LoVo (cell line): ENCODE data around the gene TPCN2.

Source experiments
- DNase-seq: peaks from one replicate; pipeline ENCODE4 v3.0.0-alpha.2; 2016; ENCODE audit warnings: low spot score

TPCN2 gene

DNA sequence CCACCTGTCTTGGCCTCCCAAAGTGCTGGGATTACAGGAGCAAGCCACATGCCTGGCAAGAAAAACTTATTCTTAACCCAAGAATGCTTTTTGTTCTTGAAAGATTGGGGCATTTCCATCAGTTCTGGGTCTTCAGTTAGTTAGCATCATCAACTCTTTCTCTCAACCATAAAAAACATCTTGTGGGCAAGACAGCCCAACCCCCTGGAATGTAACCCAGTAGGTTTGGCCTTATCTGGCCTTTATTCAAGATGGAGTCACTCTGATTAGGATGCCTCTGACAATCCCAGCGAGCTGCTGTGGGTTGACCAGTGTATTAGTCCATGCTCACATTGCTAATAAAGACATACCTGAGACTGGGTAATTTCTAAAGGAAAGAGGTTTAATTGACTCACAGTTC, 9.2 kb upstream of the TPCN2 start:
- no peak for DNase-seq

GRCh38 chr11:69040051-69040450, 8.7 kb upstream of the TPCN2 start:
- DNase-seq = no peak

- no peak for DNase-seq
Observed at GRCh38 chr11:69040581-69041260, 8.0 kb upstream of the TPCN2 start.

GRCh38 chr11:69041516-69041915, 7.2 kb upstream of the TPCN2 start:
- no peak for DNase-seq

DNA sequence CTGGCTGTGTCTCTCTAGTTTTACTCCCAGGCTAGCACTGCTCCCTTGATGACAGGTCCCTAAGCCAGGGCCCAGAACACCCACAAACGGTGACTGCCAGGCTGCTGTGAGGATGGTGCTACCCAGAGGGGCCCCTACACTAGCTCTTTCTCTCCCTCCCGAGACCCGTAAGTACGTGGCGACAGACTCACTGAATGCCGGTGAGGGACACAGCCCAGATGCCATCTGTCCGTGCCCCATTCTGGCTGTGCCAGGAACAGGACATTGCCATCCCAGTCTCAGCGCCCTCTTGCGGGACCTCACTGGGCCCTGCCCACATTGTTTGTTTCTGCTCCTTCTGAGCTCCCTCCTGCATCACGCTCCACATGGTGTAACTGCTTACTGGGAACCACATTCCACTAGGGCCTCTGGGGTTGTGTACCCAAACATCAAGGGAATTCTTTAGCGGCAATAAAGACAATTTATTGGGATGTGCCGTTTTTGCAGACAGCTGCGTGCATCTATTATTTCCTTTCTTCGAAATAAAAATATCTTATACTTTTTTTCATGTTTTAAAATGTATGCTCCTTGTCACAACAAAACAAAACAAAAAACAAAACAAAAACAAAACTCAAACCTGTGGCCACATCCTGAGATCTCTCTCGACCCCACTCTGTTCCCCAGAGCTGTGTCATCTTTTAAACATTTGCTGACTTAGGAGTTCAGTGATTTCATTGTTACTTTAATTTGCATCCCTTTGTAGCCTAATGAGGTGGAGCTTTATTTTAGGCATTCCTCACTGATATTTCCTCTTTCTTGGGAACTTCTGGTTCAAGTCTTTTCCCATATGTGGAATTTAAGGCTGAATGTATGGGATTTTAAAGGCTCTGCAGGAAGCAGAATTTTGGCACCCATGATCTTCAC, 4.4 kb upstream of the TPCN2 start:
- DNase-seq = peak; percentile 68

DNA sequence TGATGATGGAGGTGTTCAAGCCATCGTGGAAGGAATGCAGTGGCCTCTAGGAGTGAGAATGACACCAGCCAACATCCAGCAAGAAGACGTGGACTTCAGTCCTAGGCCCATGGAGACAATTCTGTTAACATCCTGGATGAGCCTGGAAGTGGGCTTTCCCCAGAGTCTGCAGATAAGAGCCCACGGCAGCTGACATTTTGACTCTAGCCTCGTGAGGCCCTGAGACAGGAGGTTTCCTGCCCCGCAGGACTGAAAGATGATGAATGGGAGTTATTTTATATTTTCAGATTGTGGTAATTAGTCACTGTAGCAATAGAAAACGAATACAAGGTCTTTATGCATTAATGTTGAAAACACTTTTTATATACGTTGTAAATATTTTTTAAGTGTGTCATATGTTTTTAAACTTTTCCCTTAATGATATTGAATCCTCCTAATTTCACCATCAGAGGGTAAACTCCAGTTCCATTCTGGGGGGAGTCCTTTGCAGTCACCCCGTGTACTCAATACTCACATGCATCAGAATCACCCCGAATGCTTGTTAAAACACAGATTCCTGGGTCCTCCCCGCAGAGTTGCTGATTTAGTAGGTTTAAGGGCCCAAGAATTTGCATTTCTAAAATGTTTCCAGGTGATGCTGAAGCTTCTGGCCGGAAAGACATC, 570 bp upstream of the TPCN2 start:
- no peak for DNase-seq

- DNase-seq = no peak
Observed at GRCh38 chr11:69049490-69049867, 747 bp downstream of the TPCN2 start.

DNA sequence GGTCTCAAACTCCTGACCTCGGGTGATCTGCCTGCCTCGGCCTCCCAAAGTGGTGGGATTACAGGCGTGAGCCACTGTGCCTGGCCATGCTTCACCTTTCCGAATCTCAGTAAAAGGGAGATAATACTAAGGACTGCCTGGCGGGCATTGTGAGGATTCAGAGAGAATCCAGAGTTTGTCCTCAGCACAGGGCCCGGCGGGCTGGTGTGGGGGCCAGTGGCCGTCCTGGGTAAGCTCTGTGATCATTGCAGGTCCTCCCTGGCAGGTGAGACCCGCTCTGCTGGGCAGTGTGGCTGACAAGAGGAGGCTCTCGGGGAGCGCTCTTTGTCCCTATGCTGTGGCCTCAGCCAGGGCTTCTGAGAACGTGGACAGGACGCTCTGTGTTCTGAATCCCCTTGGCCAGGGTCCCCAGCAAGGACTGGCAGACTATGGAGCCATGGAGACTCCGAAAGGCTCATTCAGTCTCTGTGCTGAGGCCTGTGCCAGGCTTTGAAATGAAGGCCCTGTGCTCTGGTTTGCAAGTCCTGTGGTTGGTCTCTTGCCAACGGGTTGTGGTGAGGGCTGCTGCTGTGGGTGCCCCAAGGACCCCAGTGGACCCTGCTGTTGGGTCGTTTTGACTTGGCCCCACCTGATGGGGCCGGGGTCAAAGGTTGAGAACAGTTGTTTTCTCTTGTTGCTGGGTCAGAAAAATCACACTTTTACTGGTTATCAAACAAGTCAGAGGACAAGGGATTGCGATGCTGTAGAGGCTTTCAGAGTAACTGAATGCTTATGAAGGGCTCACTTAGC, 2.1 kb downstream of the TPCN2 start:
- DNase-seq = no peak

GRCh38 chr11:69051381-69052342, 2.9 kb downstream of the TPCN2 start:
- no peak for DNase-seq

DNA sequence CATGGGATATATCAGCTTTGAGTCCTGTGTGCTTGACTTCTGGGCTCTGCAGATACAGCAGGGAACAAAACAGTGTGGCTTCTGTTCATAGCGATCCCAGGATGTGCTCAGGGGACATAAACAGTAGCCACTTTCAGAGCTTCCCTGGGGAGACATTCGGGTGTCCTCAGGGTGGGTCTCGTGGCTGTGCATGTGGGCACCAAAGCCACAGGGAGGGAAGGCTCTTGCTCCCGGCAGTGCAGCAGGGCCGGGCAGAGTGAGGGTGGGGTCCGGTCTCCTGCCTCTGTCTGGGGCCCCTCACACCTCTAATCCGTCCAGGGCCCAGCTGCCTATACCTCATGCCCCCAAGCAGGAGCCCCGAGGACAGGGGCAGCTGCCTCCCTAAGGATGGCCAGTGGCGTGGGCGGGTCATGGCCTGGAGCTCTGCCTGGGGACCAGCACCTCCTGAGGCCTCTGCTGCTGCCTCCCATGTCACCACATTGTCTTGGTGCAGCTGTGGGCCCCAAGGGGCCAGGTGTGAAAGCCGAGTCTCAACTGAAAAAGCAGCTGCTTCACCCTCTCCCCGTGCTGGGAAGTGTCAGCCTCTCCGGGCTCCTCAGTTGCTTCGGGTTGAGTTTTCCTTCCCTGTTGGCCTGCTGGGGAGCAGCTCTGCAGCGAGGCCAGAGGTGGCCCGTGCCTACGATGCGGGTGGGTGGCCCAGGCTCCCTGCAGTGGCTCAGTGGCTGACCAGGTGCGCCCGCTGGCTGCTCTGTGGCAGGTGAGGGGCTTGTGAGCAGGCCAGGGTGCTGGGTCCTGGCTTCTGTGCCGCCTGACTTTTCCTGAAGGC, 3.8 kb downstream of the TPCN2 start:
- no peak for DNase-seq

DNA sequence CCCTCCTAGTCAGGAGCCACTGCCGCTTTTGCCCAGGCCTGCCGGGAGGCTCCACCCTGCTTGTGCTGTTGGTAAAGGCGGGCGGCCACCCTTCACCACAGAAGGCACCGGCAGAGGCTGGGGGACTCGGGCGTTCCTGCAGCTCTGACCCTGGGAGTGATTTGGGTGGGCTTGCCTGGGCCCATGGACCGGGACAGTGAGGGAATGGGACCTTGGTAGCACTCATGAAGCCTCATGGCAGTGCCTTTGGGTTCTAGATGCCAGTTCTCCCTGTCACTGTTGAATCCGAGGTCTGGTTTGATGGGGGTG, 4.4 kb downstream of the TPCN2 start:
- no peak for DNase-seq

DNA sequence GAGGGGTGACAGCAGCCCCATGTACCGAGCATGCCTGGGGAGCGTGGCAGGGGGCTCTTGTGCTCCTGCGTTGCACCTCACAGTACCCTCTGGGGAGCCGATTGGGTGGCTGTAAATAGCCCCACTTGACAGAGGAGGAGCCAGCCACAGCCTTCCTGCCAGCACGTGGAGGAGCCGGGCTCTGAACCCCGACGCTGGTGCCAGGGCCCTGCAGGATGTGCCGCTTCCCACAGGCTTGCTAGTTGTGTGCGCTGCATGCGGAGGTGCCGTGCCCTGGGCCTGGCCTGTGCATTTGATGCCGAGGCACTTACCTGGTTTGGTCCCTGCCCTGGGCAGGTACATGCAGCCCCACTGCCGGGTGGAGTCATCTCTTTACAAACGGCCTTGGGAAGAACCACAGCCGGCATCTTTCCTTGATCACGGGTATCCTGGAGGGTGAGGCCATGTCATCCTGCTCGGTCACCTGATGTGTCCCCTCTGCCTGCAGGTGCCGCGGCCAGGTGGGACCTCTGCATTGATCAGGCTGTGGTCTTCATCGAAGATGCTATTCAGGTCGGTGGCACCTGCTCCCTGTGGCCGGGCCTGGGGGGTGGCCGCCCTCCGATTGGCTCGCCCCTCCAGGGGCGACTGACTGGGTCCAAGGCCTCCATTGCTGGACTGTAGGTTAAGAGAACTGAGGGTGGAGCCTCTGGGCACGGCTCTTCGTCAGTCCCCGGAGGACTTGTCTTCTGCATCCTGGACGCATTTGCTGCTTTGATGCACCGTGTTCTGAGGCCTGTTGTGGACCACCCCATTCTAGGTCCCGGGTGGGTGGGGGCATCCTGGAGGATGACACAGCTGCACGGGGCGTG, 5.0 kb downstream of the TPCN2 start:
- no peak for DNase-seq

DNA sequence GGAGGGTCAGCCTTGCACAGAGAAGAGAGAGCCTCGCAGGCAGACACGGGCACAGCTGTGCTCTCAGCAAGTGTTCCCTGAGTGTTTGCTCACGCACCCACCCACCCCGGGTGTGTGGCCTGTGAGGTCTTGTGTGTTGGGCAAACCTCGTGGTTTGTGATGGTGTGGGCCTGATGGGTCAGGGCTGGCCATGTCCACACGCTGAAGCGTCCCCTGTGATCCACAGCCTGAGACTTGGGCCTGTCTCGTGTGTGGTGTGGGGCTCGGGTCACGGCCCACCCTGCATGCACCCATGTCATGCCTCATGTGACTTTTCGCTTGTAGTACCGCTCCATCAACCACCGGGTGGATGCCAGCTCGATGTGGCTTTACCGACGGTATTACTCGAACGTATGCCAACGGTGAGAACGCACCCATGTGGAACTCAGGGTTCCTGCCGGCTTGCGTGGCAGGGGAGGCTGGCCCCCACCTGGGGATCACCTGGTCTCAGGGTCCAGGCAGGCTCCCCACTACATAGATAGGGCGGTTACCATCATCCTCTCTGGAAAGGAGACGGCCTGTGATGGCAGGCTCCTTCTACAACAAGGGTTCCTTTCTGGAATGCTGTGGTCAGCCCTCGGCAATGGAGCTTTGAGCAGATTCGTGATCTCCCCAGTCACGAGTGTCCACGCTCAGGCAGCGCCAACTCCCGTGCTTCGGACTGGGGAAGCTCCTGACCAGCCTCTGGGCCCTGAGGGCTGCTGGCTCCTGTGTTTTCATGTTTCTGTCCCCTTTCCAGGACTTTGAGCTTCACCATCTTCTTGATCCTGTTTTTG, 5.9 kb downstream of the TPCN2 start:
- DNase-seq = no peak

DNA sequence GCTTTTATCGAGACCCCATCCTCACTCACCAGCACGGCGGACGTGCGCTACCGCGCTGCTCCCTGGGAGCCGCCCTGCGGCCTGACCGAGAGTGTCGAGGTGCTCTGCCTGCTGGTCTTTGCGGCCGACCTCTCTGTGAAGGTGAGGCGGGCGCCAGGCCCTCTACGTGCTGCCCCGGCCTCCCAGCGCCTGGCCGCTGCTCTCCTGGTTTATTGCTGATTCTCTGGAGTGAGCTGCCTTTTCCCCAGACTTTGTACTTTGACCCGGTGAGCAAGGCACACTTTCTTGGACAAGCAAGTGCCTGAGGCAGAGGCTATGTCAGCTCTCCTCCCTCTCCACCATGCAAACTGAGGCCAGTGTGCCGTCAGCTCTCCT, 6.5 kb downstream of the TPCN2 start:
- DNase-seq = no peak

- no peak for DNase-seq
Observed at GRCh38 chr11:69055598-69056516, 7.1 kb downstream of the TPCN2 start.

- no peak for DNase-seq
Observed at GRCh38 chr11:69057236-69057635, 8.5 kb downstream of the TPCN2 start.

DNA sequence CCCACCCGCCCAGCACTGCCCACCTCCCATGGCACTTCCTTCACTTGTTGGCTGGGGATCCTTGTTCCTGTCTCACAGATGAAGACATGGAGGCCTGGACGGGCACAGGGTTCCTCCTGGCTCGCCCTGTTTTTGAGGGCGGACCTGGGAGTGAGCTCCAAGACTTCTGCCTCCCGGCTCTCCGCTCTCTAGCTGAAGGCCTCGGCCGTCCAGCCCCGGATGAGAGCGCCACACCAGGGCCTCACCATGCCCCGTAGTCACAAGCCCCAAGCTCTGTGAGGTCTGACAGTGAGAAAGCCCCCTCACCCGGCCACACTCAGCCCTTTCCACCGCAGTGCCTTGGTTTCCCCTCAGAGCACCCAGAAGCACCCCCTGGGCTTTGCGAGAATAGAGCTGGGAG, 9.1 kb downstream of the TPCN2 start:
- DNase-seq = no peak
